GM12878 (cell line): ENCODE data around the gene DHCR7.

Experiments used
- CBX3 ChIP-seq: fragments of 200-600 bp; sonication (generic); IDR thresholded peaks from 2 replicates; pipeline ENCODE4 v1.6.1; 2016; ENCODE audit warnings: low read depth, borderline replicate concordance
- CREB1 ChIP-seq: IDR thresholded peaks from 2 replicates; pipeline ENCODE4 v1.6.1; 2012; ENCODE audit warnings: low read depth, mild to moderate bottlenecking, inconsistent platforms

DNA sequence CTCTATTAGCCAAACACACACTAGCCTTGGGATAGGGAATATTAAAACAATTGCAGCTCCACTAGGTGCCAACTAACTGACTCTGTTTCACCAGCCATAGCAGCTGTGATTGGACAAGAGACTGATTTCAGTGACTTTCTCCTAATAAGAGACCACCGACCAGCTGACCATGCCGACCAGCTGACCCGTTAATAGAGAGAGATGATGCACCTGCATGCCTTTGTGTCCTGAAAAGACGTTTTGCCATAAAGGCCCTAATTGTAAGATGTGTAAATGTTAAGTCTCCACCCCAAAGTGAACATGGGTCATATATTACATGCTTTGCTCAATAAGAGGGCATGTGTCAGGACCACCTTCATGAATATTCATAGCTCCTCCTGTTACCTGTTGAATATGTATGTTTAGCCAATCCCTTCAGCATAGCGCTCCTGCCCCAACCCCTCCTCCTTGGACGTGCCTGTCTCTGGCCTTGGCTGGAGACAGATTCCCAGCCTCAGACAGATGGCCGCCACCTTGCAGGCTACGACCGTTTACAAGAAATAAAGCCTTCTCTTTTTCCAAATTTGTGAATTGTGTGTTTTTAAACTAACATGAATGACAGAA, 3.5 kb upstream of the DHCR7 start:
- no peak for TF ChIP-seq CREB1
- TF ChIP-seq CBX3 = no peak
